SK-N-MC (cell line): ENCODE measurements around the gene NKX2-3.
A peak's percentile ranks its signal among the peaks of the same experiment; 100 is the strongest.

Experiments
- DNase-seq: peaks from one replicate; pipeline ENCODE4 v3.0.0-alpha.2; 2011; ENCODE audit warnings: low read depth, low spot score
- H3K27ac ChIP-seq: fragments of 200-600 bp; sonication (generic); 2 replicates; pipeline ENCODE4 v1.5.1; 2016; ENCODE audit warnings: mixed run types
- H3K36me3 ChIP-seq: fragments of 200-600 bp; sonication (generic); 2 replicates; pipeline ENCODE4 v1.6.1; 2017; ENCODE audit warnings: antibody characterized with exemption, low read length, mixed read lengths; ENCODE audit not compliant: insufficient read depth
- H3K4me3 ChIP-seq: fragments of 200-600 bp; sonication (generic); 2 replicates; pipeline ENCODE4 v1.5.1; 2016
- H3K9ac ChIP-seq: fragments of 200-600 bp; sonication (generic); 2 replicates; pipeline ENCODE4 v1.8.0; 2017; ENCODE audit warnings: mixed run types, mixed read lengths; ENCODE audit not compliant: insufficient read length
- H3K9me3 ChIP-seq: fragments of 200-600 bp; sonication (generic); 2 replicates; pipeline ENCODE4 v1.6.1; 2017; ENCODE audit warnings: low read depth, mild to moderate bottlenecking, antibody characterized with exemption, low read length, moderate library complexity, mixed read lengths
- EZH2 ChIP-seq: fragments of 200-600 bp; sonication (generic); IDR thresholded peaks from one replicate; pipeline ENCODE4 v1.6.1; 2017; ENCODE audit warnings: antibody characterized with exemption
- FOXP2 ChIP-seq: optimal IDR thresholded peaks from 2 replicates; pipeline ENCODE3; 2011; ENCODE audit warnings: mild to moderate bottlenecking, moderate library complexity; ENCODE audit not compliant: insufficient read depth; ENCODE audit errors: extremely low read length, control extremely low read depth
- POLR2AphosphoS5 ChIP-seq: IDR thresholded peaks from 2 replicates; pipeline ENCODE4 v1.6.1; 2012; ENCODE audit warnings: mild to moderate bottlenecking, low read depth, low read length, borderline replicate concordance

The NKX2-3 gene

GRCh38 chr10:99525897-99526296, 6.8 kb upstream of the NKX2-3 start:
- Histone ChIP-seq H3K9ac (no peak overlapping the region), H3K4me3 (no peak overlapping the region), H3K36me3 (no peaks in the 10 kb centered on the region), H3K9me3 (no peaks in the 10 kb centered on the region), H3K27ac (no peak overlapping the region)
- TF ChIP-seq POLR2AphosphoS5: no peak
- TF ChIP-seq EZH2: no peak
- TF ChIP-seq FOXP2: no peak
- DNase-seq: no peak

GRCh38 chr10:99526861-99527504, 5.8 kb upstream of the NKX2-3 start:
- Histone ChIP-seq H3K4me3 (no peak overlapping the region), H3K27ac (no peak overlapping the region), H3K36me3 (no peaks in the 10 kb centered on the region), H3K9me3 (no peaks in the 10 kb centered on the region), H3K9ac (no peak overlapping the region)
- TF ChIP-seq POLR2AphosphoS5 (no peak), FOXP2 (no peak), EZH2 (no peak)
- DNase-seq: no peak

GRCh38 chr10:99527526-99528493, 4.9 kb upstream of the NKX2-3 start:
- peak overlapping the region; percentile 67 for H3K27ac ChIP-seq
- TF ChIP-seq EZH2: no peak
- no peak for TF ChIP-seq POLR2AphosphoS5
- TF ChIP-seq FOXP2: no peak
- H3K9ac ChIP-seq: peak overlapping the region; percentile 51
- peak overlapping the region; percentile 74 for H3K4me3 ChIP-seq
- DNase-seq: no peak
- H3K9me3 ChIP-seq: no peaks in the 10 kb centered on the region
- no peaks in the 10 kb centered on the region for H3K36me3 ChIP-seq

- no peaks in the 10 kb centered on the region for H3K36me3 ChIP-seq
- TF ChIP-seq EZH2: no peak
- peak overlapping the region; percentile 51 for H3K9ac ChIP-seq
- DNase-seq: no peak
- peak overlapping the region; percentile 74 for H3K4me3 ChIP-seq
- H3K9me3 ChIP-seq: no peaks in the 10 kb centered on the region
- peak overlapping the region; percentile 67 for H3K27ac ChIP-seq
Measured at GRCh38 chr10:99528494-99529441, 4.0 kb upstream of the NKX2-3 start.

GRCh38 chr10:99529591-99530107, 3.1 kb upstream of the NKX2-3 start:
- TF ChIP-seq POLR2AphosphoS5 (no peak), EZH2 (no peak), FOXP2 (no peak)
- H3K9me3 ChIP-seq: no peaks in the 10 kb centered on the region
- no peak for DNase-seq
- H3K36me3 ChIP-seq: no peaks in the 10 kb centered on the region
- peak overlapping the region; percentile 57 for H3K27ac ChIP-seq
- H3K4me3 ChIP-seq: peak overlapping the region; percentile 74
- H3K9ac ChIP-seq: peak overlapping the region; percentile 73

GRCh38 chr10:99530108-99531025, 2.4 kb upstream of the NKX2-3 start:
- Histone ChIP-seq H3K9me3 (no peaks in the 10 kb centered on the region), H3K9ac (peak overlapping the region; percentile 73), H3K27ac (peak overlapping the region; percentile 57), H3K36me3 (no peaks in the 10 kb centered on the region), H3K4me3 (peak overlapping the region; percentile 74)
- TF ChIP-seq EZH2 (no peak), POLR2AphosphoS5 (no peak), FOXP2 (no peak)
- DNase-seq: no peak

GRCh38 chr10:99531026-99531695, 1.6 kb upstream of the NKX2-3 start:
- DNase-seq: no peak
- peak overlapping the region; percentile 73 for H3K9ac ChIP-seq
- TF ChIP-seq POLR2AphosphoS5 (no peak), EZH2 (no peak), FOXP2 (no peak)

More at GRCh38 chr10:99531026-99531695, 1.6 kb upstream of the NKX2-3 start:
- Histone ChIP-seq H3K4me3 (peak overlapping the region; percentile 74), H3K27ac (peak overlapping the region; percentile 57; the same call in 1 of the 2 replicates), H3K9me3 (no peaks in the 10 kb centered on the region), H3K36me3 (no peaks in the 10 kb centered on the region)
